Small intestine (tissue), 7 donors: ENCODE data around the gene NRG2. TPM values are rescaled to one million over a fixed set of nuclear protein-coding genes. Genes with fewer than 3 reads are reported as not detected.

Experiments used
- DNase-seq, 2 donors: peaks; one replicate each; pipeline versions ENCODE4 v3.0.0 to v3.0.0-alpha.2; 2013
- FAIRE-seq: peaks from 2 replicates; lab custom pipeline; 2012; peaks lifted over from hg19 to GRCh38; lab: Jason Lieb, UNC
- H3K27ac ChIP-seq, 3 donors: one replicate each; pipeline ENCODE4 v1.5.1; 2013; ENCODE audit warnings: low read length in 2 of 3, mild to moderate bottlenecking in 2 of 3, control low read depth in 1 of 3, inconsistent platforms in 1 of 3, low read depth in 1 of 3, moderate library complexity in 1 of 3
- H3K27me3 ChIP-seq, 3 donors: one replicate each; pipeline ENCODE4 v1.6.1; 2013; ENCODE audit warnings: low read length in 3 of 3, inconsistent platforms in 1 of 3; ENCODE audit not compliant: control insufficient read depth in 3 of 3, insufficient read depth in 3 of 3
- H3K36me3 ChIP-seq, 3 donors: one replicate each; pipeline ENCODE4 v1.6.1; 2013; ENCODE audit warnings: low read length in 3 of 3, inconsistent platforms in 1 of 3, low read depth in 1 of 3, mild to moderate bottlenecking in 1 of 3, moderate library complexity in 1 of 3; ENCODE audit not compliant: control insufficient read depth in 3 of 3, insufficient read depth in 2 of 3
- H3K4me1 ChIP-seq, 3 donors: one replicate each; pipeline ENCODE4 v1.6.1; 2013; ENCODE audit warnings: low read length in 2 of 3, inconsistent platforms in 1 of 3, low read depth in 1 of 3, mild to moderate bottlenecking in 1 of 3, moderate library complexity in 1 of 3; ENCODE audit not compliant: control insufficient read depth in 3 of 3, insufficient read depth in 2 of 3
- H3K4me3 ChIP-seq, 3 donors: one replicate each; pipeline ENCODE4 v1.5.1; 2013; ENCODE audit warnings: low read length in 3 of 3, control low read depth in 1 of 3, inconsistent platforms in 1 of 3, low read depth in 1 of 3, mild to moderate bottlenecking in 1 of 3, moderate library complexity in 1 of 3
- H3K9me3 ChIP-seq, 2 donors: one replicate each; pipeline ENCODE4 v1.6.1; 2013; ENCODE audit warnings: low read depth in 1 of 2, low read length in 1 of 2; ENCODE audit not compliant: control insufficient read depth in 2 of 2, insufficient read depth in 1 of 2
- WGBS, 3 donors: extraction: QIAGEN DNeasy Blood & Tissue Kit; methylation state at CpG; one replicate each; pipeline ENCODE4 v1.1.7; 2013; 5-methylcytosine and 5-hydroxymethylcytosine counted together
- polyA plus RNA-seq, 4 donors: library from polyadenylated mRNA; stranded (reverse) in 3 of 4; unstranded in 1 of 4; fragments of 200-250 nt in 3 of 4; fragments of 120-200 nt in 1 of 4; gene quantifications; one replicate each; pipeline versions ENCODE4 v1.2.1 to v1.2.3, GENCODE V29; 2013
- donor health status: healthy with polysubstance abuse.
- donor health status: control.
- donor health status: control.
- donor health status: Bipolar disorder and iron deficiency.
- donor health status: healthy.

The NRG2 gene
- polyA plus RNA-seq, 4 donors, result 0.19 to 0.55 TPM; not detected in 2

GRCh38 chr5:139898981-139899380 lies 144.1 kb downstream of the NRG2 start:
- Histone ChIP-seq H3K4me1 (peaks cover 0 to 4% (median 0%) of the 10 kb centered on the region in 3 donors), H3K36me3 (no peaks in the 10 kb centered on the region), H3K9me3 (no peaks in the 10 kb centered on the region), H3K4me3 (no peak overlapping the region), H3K27ac (no peak overlapping the region), H3K27me3 (peaks cover 8 to 60% (median 17%) of the 10 kb centered on the region in 3 donors)
- FAIRE-seq, result no peak
- DNase-seq, result no peak
- 76 to 88% (median 82%) methylated on average over 2 of the region's 2 CpGs for WGBS, 3 donors

DNA sequence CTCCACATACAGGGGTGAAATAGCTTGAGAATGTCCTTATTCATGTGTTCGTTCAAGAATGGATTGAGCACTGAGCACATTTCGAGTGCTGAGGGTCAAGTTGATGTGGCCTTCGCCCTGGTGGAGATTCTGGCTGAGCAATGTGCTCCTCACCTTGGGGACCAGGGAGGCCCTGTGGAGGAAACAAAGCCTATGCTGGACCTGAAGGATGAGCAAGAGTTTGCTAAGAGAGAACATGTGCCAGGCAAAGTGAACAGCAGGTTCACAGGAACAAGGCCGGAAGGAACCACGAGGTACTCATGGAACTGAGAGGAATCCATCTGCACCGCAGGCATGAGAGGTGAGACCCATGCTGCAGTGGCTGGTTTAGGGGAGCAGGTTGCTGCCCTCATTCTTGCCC lies 145.1 kb downstream of the NRG2 start:
- Histone ChIP-seq H3K27me3 (peaks cover 8 to 53% (median 13%) of the 10 kb centered on the region in 3 donors), H3K9me3 (no peaks in the 10 kb centered on the region), H3K4me3 (no peak overlapping the region), H3K36me3 (no peaks in the 10 kb centered on the region), H3K27ac (no peak overlapping the region), H3K4me1 (no peaks in the 10 kb centered on the region)
- no peak for DNase-seq
- FAIRE-seq, result no peak
- WGBS, 3 donors, result 85 to 91% (median 86%) methylated on average over 6 of the region's 6 CpGs

DNA sequence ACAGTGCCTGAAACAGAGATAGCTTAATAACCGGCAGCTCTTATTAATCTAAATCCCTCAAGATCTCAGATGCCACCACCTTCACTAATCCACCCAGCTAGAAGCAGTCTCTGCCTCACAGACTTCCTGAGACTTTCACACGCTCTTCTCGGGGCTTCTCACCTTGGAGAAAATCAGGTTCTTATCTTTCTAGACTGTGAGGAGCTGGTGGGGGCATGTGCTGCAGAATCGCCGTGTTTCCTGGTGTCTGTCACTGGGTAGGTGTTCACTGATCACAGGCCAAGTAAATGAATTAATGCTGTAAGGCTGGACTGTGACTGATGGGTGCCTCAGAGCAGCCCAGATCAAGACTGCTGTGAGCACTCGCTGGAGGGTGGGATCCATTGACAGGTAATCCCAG lies 145.8 kb downstream of the NRG2 start:
- no peak overlapping the region for H3K27ac ChIP-seq
- peaks cover 4 to 49% (median 9%) of the 10 kb centered on the region in 3 donors for H3K27me3 ChIP-seq
- no peak overlapping the region for H3K4me3 ChIP-seq
- FAIRE-seq (no peak), DNase-seq (no peak)
- no peaks in the 10 kb centered on the region for H3K4me1 ChIP-seq
- H3K36me3 ChIP-seq, result no peaks in the 10 kb centered on the region
- H3K9me3 ChIP-seq, result no peaks in the 10 kb centered on the region
- 69 to 75% (median 73%) methylated on average over 6 of the region's 6 CpGs for WGBS, 3 donors

GRCh38 chr5:139896718-139897117 lies 146.4 kb downstream of the NRG2 start:
- H3K36me3 ChIP-seq, result no peaks in the 10 kb centered on the region
- H3K4me3 ChIP-seq, result no peak overlapping the region
- DNase-seq (no peak), FAIRE-seq (no peak)
- H3K27me3 ChIP-seq, result peaks cover 0 to 43% (median 6%) of the 10 kb centered on the region in 3 donors
- no peaks in the 10 kb centered on the region for H3K4me1 ChIP-seq
- H3K27ac ChIP-seq, result no peak overlapping the region
- WGBS, 3 donors, result 84 to 92% (median 91%) methylated on average over 4 of the region's 4 CpGs
- H3K9me3 ChIP-seq, result no peaks in the 10 kb centered on the region

GRCh38 chr5:139895647-139896046 lies 147.5 kb downstream of the NRG2 start:
- no peak for DNase-seq
- FAIRE-seq, result no peak
- Histone ChIP-seq H3K4me3 (no peak overlapping the region), H3K27me3 (peaks cover 0 to 37% (median 2%) of the 10 kb centered on the region in 3 donors), H3K36me3 (no peaks in the 10 kb centered on the region), H3K4me1 (no peaks in the 10 kb centered on the region), H3K9me3 (no peaks in the 10 kb centered on the region), H3K27ac (no peak overlapping the region)
- WGBS, 3 donors, result 45 to 70% (median 52%) methylated on average over 2 of the region's 2 CpGs

DNA sequence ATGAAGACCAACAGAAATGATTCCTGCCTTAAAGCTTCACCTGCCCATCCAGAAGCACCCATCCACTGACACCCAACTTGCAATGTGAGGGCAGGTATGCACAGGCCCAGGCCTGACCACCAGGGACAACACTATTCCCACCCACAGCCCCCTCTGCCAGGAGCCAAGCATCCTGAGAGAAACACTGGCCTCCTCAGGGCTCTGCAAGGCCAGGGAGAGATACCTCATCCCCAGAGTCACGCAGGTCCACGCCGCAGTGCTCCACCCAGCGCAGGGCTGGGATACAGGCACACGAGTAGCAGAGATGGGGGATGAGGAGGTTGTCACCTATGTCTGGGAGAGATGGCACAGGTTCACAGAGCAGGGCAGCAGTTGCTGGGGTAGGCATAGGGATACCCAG lies 148.1 kb downstream of the NRG2 start:
- Histone ChIP-seq H3K27ac (no peak overlapping the region), H3K4me1 (no peaks in the 10 kb centered on the region), H3K4me3 (no peak overlapping the region), H3K27me3 (peaks cover 0 to 31% (median 0%) of the 10 kb centered on the region in 3 donors), H3K9me3 (no peaks in the 10 kb centered on the region), H3K36me3 (no peaks in the 10 kb centered on the region)
- DNase-seq (no peak), FAIRE-seq (no peak)
- WGBS, 3 donors, result 93 to 97% (median 93%) methylated on average over 5 of the region's 5 CpGs

DNA sequence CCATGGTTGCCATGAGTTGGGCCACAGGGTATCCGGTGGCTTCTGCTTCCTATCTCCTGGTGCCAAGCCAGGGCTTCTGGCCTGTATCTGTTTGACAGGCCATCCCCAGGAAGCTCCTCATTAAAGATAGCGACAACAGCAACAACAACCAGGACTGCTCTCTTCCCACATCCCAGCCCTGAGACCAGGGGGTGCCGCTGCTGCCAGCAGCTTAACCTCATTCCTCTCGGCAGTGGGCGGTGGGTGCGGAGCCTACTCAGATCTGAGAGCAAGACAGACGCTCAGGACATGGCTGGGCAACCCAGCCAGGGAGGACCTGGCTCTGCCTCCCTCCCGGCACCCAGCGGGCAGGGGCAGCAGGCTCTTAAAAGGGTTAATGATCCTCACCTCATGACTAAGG lies 149.2 kb downstream of the NRG2 start:
- H3K4me1 ChIP-seq, result no peaks in the 10 kb centered on the region
- DNase-seq (no peak), FAIRE-seq (no peak)
- no peak overlapping the region for H3K27ac ChIP-seq
- no peaks in the 10 kb centered on the region for H3K9me3 ChIP-seq
- H3K36me3 ChIP-seq, result no peaks in the 10 kb centered on the region
- no peak overlapping the region for H3K4me3 ChIP-seq
- peaks cover 0 to 30% (median 0%) of the 10 kb centered on the region in 3 donors for H3K27me3 ChIP-seq
- WGBS, 3 donors, result 76 to 85% (median 76%) methylated on average over 9 of the region's 9 CpGs

- 89 to 96% (median 94%) methylated on average over 2 of the region's 2 CpGs for WGBS, 3 donors
Measured at GRCh38 chr5:139889410-139889809, 153.7 kb downstream of the NRG2 start.

GRCh38 chr5:139888370-139888769 lies 154.7 kb downstream of the NRG2 start:
- no peaks in the 10 kb centered on the region for H3K9me3 ChIP-seq
- no peaks in the 10 kb centered on the region for H3K4me1 ChIP-seq
- FAIRE-seq, result no peak
- no peak overlapping the region for H3K27ac ChIP-seq
- no peak overlapping the region for H3K4me3 ChIP-seq
- 54 to 62% (median 61%) methylated on average over 4 of the region's 4 CpGs for WGBS, 3 donors
- no peak for DNase-seq
- H3K36me3 ChIP-seq, result no peaks in the 10 kb centered on the region
- peaks cover 0 to 16% (median 0%) of the 10 kb centered on the region in 3 donors for H3K27me3 ChIP-seq

More at GRCh38 chr5:139889410-139889809, 153.7 kb downstream of the NRG2 start:
- FAIRE-seq (no peak), DNase-seq (no peak)
- Histone ChIP-seq H3K4me3 (no peak overlapping the region), H3K9me3 (no peaks in the 10 kb centered on the region), H3K4me1 (no peaks in the 10 kb centered on the region), H3K36me3 (no peaks in the 10 kb centered on the region), H3K27ac (no peak overlapping the region), H3K27me3 (peaks cover 0 to 19% (median 0%) of the 10 kb centered on the region in 3 donors)
